Neural progenitor cell (in vitro differentiated cells): Measurements from ENCODE around the gene ARID5A.

ENCODE experiments used
- CTCF ChIP-seq: fragments of 200-600 bp; sonication (generic); IDR thresholded peaks from 2 replicates; pipeline ENCODE4 v1.5.1; 2017; ENCODE audit warnings: antibody characterized with exemption, mild to moderate bottlenecking
- EZH2 ChIP-seq: fragments of 200-600 bp; sonication (generic); IDR thresholded peaks from 2 replicates; pipeline ENCODE4 v1.6.1; 2017; ENCODE audit warnings: antibody characterized with exemption, mild to moderate bottlenecking, moderate library complexity

- no peak for TF ChIP-seq CTCF
- TF ChIP-seq EZH2, result no peak
These were observed 33.5 kb upstream of the ARID5A start for GRCh38 chr2:96502891-96503636.
